ENCODE data around the gene HHAT.

DNA sequence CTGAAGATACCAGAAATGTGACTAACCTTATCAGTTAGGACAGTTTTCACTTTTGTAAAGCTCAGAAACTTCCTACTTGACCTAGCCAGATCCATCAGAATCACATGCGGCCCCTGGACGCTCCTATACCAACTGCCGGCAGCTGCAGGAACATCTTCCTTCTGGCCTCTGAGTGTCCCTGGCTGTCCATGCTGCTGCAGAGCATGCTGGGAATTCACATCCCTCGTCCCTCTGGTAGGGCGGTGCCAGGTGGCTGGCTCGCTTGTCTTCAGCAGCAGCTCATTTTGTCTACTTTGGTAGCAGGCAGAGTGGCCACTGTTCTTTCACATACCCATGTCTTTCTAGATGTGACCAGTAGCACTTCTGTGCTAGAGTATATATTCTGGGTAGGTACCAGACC, 34.4 kb downstream of the HHAT start:
- TF ChIP-seq, protein P1, sequence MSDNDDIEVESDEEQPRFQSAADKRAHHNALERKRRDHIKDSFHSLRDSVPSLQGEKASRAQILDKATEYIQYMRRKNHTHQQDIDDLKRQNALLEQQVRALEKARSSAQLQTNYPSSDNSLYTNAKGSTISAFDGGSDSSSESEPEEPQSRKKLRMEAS (IDR thresholded peaks at IDR 0.05; ENCODE audit: low read depth, low read length) = no peak
- TF ChIP-seq, protein P2, sequence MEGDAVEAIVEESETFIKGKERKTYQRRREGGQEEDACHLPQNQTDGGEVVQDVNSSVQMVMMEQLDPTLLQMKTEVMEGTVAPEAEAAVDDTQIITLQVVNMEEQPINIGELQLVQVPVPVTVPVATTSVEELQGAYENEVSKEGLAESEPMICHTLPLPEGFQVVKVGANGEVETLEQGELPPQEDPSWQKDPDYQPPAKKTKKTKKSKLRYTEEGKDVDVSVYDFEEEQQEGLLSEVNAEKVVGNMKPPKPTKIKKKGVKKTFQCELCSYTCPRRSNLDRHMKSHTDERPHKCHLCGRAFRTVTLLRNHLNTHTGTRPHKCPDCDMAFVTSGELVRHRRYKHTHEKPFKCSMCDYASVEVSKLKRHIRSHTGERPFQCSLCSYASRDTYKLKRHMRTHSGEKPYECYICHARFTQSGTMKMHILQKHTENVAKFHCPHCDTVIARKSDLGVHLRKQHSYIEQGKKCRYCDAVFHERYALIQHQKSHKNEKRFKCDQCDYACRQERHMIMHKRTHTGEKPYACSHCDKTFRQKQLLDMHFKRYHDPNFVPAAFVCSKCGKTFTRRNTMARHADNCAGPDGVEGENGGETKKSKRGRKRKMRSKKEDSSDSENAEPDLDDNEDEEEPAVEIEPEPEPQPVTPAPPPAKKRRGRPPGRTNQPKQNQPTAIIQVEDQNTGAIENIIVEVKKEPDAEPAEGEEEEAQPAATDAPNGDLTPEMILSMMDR (IDR thresholded peaks at IDR 0.05; ENCODE audit: low read depth, low read length) = no peak
- no peak for TF ChIP-seq POLR2A (IDR thresholded peaks at IDR 0.05; ENCODE audit: extremely low read depth, insufficient read length)
- no peak for TF ChIP-seq MYC (IDR thresholded peaks at IDR 0.05; ENCODE audit: low read depth, low read length)
